Measurements from ENCODE around the gene SHISA7.

The SHISA7 gene

GRCh38 chr19:55400281-55401087 is 42.6 kb downstream of the SHISA7 start:
- no peak for TF ChIP-seq ZBTB7A (IDR thresholded peaks at IDR 0.05; ENCODE audit: low read depth)

GRCh38 chr19:55398200-55398925 is 44.7 kb downstream of the SHISA7 start:
- no peak for TF ChIP-seq CREB1 (IDR thresholded peaks at IDR 0.05; ENCODE audit: low read depth)

- TF ChIP-seq TCF12 (IDR thresholded peaks at IDR 0.05; ENCODE audit: low read depth): no peak
- TF ChIP-seq EP300 (IDR thresholded peaks at IDR 0.05; ENCODE audit: borderline replicate concordance): no peak
- no peak for TF ChIP-seq ZBTB7A (IDR thresholded peaks at IDR 0.05; ENCODE audit: low read depth)
- no peak for TF ChIP-seq FOXM1 (IDR thresholded peaks at IDR 0.05; ENCODE audit: borderline replicate concordance, low read depth)
- no peak for TF ChIP-seq USF1 (IDR thresholded peaks at IDR 0.05)
- TF ChIP-seq CEBPB (IDR thresholded peaks at IDR 0.05): no peak
- TF ChIP-seq YY1 (IDR thresholded peaks at IDR 0.05; ENCODE audit: low read depth): no peak
- no peak for TF ChIP-seq NFIC (IDR thresholded peaks at IDR 0.05)
- no peak for TF ChIP-seq REST (IDR thresholded peaks at IDR 0.05; ENCODE audit: low read depth)
- no peak for TF ChIP-seq TAF1 (IDR thresholded peaks at IDR 0.05; ENCODE audit: low read depth)
- TF ChIP-seq RAD21 (IDR thresholded peaks at IDR 0.05; ENCODE audit: low read depth): no peak
- TF ChIP-seq TEAD4 (IDR thresholded peaks at IDR 0.05): no peak
- TF ChIP-seq CREB1 (IDR thresholded peaks at IDR 0.05; ENCODE audit: low read depth): no peak
Observed at GRCh38 chr19:55392820-55393761, 50.0 kb downstream of the SHISA7 start.

- no peak for TF ChIP-seq EGR1 (IDR thresholded peaks at IDR 0.05)
- 0 out of 2 replicates have a peak, but pooled peaks have one; percentile 17 for TF ChIP-seq CEBPB (IDR thresholded peaks at IDR 0.05)
Observed at GRCh38 chr19:55391702-55392615, 51.1 kb downstream of the SHISA7 start.

- TF ChIP-seq NFIC (IDR thresholded peaks at IDR 0.05) (peak; percentile 51; the same call in 1 of the 2 replicates), YY1 (IDR thresholded peaks at IDR 0.05; ENCODE audit: low read depth) (no peak)
Observed at GRCh38 chr19:55391191-55391670, 51.9 kb downstream of the SHISA7 start.

GRCh38 chr19:55390461-55390880 is 52.6 kb downstream of the SHISA7 start:
- no peak for TF ChIP-seq FOXM1 (IDR thresholded peaks at IDR 0.05; ENCODE audit: borderline replicate concordance, low read depth)
- no peak for TF ChIP-seq EP300 (IDR thresholded peaks at IDR 0.05; ENCODE audit: borderline replicate concordance)
- no peak for TF ChIP-seq TAF1 (IDR thresholded peaks at IDR 0.05; ENCODE audit: low read depth)
- TF ChIP-seq ZBTB7A (IDR thresholded peaks at IDR 0.05; ENCODE audit: low read depth): no peak
- no peak for TF ChIP-seq MAX (IDR thresholded peaks at IDR 0.05)
- no peak for TF ChIP-seq NFIC (IDR thresholded peaks at IDR 0.05)
- no peak for TF ChIP-seq REST (IDR thresholded peaks at IDR 0.05; ENCODE audit: low read depth)
- TF ChIP-seq YY1 (IDR thresholded peaks at IDR 0.05; ENCODE audit: low read depth): no peak
- no peak for TF ChIP-seq CREB1 (IDR thresholded peaks at IDR 0.05; ENCODE audit: low read depth)
- TF ChIP-seq TEAD4 (IDR thresholded peaks at IDR 0.05): no peak
- TF ChIP-seq CEBPB (IDR thresholded peaks at IDR 0.05): no peak
- no peak for TF ChIP-seq USF1 (IDR thresholded peaks at IDR 0.05)
- TF ChIP-seq TCF12 (IDR thresholded peaks at IDR 0.05; ENCODE audit: low read depth): no peak
- TF ChIP-seq RAD21 (IDR thresholded peaks at IDR 0.05; ENCODE audit: low read depth): no peak
- no peak for TF ChIP-seq EGR1 (IDR thresholded peaks at IDR 0.05)

Measured in Ishikawa (cell line).